Measurements from ENCODE around the gene IGLL5. TPM values are rescaled to one million over a fixed set of nuclear protein-coding genes. Genes with fewer than 3 reads are reported as not detected.

IGLL5 gene
- total RNA-seq, 1 donor, result 2.0 TPM

DNA sequence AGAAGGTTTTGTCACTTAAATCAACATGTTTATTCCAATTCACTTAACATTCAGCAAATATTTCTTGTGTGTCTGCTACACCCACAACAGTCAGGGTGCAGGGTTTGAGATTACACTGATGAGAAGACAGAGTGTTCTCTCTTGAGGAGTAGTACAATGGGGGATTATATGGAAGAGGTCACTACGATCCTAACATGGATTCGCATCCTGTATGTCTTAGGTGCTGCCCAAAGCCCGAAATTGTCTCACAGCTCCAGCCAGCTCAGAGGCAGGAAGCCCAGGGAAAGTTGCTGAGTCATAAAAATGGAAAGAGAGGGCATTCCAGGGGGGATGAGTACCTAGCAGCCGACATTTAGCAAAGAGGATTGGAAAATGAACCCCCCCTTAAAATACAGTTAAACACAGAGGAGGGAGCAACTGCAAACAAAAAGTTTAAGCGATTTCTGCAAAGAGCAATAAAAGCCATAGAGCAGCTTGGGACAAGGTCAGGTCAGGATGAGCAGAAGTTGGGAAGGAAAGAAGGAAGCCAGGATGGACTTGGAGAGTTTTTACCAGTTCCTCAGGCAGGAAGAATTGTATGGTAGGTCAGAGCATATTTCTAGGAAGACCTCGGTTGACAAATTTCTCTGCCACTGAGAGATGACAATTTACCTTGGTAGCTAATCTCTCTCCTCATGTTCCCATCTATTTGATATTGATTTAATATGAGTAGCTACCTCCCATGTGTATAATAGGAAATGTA, 49.5 kb downstream of the IGLL5 start:
- Histone ChIP-seq H3K4me1 (ENCODE audit: insufficient read depth, low read length) (peaks cover 82% of the 10 kb centered on the region), H3K27me3 (ENCODE audit: insufficient read depth, low read length) (no peaks in the 10 kb centered on the region), H3K4me3 (ENCODE audit: low read length) (no peak overlapping the region), H3K9me3 (ENCODE audit: low read depth, low read length) (no peaks in the 10 kb centered on the region)

GRCh38 chr22:22937894-22938480, 50.4 kb downstream of the IGLL5 start:
- peaks cover 82% of the 10 kb centered on the region for H3K4me1 ChIP-seq (ENCODE audit: insufficient read depth, low read length)
- no peaks in the 10 kb centered on the region for H3K27me3 ChIP-seq (ENCODE audit: insufficient read depth, low read length)
- no peaks in the 10 kb centered on the region for H3K9me3 ChIP-seq (ENCODE audit: low read depth, low read length)
- no peak overlapping the region for H3K4me3 ChIP-seq (ENCODE audit: low read length)

DNA sequence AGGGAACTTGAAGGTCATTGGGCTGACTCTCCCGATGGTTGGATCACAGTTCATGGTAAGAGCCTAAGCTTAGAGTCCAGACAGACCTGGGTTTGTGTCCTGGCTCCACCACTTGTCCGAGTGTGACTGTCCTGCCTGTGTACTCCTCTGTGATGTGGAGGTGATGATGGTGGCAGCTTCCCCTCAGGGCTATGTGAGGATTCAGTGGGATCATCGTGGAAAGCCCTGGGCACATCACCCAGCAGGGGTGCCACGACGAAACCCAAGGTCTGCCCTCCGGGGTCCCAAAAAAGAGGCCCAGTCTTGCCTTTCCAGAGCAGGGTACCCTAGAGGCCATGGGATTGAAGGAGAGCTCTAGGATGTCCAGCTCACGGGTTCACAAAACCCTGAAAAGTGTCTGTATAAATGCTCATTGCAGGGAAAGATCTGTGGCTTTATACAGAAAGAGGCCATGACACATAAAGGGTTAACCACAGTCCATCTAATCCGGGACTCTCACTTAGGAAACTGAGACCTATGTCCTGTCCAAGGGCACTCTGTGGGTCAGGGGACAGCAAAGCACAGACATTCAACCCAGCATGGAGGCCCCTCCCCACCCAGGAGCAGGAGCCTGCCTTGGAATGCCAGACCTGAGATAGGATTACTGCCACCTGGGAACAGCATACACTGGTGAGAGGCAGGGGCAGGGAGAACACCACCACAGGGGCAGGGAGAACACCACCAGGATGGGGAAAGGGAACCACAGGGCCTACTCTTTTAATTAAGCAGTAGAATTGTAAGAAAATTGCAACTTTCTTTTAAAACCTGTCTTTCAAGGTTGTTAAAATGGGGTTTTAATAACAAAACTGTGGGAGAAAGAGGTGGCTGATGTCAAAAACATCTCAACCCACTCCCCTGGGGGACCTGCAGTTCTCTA, 51.3 kb downstream of the IGLL5 start:
- peaks cover 79% of the 10 kb centered on the region for H3K4me1 ChIP-seq (ENCODE audit: insufficient read depth, low read length)
- no peak overlapping the region for H3K4me3 ChIP-seq (ENCODE audit: low read length)
- no peaks in the 10 kb centered on the region for H3K9me3 ChIP-seq (ENCODE audit: low read depth, low read length)
- H3K27me3 ChIP-seq (ENCODE audit: insufficient read depth, low read length), result no peaks in the 10 kb centered on the region

DNA sequence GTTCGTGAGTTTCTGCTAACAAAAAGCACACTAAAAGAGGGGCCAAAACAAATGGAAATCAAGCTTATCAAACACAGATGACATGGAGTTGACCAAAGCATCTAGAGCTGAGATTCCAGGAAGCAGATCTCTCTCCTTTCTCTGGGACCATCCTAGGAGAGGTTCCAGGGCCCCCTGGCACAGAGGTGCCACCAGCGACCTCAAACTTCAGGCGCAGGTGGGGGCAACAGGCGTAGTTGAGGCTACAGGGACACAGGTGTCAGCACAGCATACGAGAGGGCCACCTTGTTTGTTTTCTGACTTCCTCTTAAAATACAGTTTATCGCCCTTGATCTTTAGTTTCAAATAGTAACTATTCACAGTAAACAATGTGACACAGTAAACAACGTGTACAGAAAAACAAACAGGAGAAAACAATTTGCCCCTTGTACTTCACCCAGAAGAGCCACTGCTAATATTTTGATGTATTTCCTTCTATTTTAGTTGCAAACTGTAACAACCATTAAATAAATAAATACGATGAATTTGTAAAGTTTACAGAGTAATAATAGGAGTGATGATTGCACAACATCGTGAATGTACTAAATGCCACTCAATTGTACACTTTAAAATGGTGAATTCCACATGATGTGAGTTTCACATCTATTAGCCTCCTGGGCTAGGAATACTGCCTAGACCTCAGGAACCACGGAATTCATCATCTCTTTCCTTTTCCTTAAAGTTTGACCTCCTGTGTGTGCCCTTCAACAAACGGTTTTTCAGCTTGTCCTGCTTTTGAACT, 52.2 kb downstream of the IGLL5 start:
- no peak overlapping the region for H3K4me3 ChIP-seq (ENCODE audit: low read length)
- peaks cover 72% of the 10 kb centered on the region for H3K4me1 ChIP-seq (ENCODE audit: insufficient read depth, low read length)
- no peaks in the 10 kb centered on the region for H3K9me3 ChIP-seq (ENCODE audit: low read depth, low read length)
- H3K27me3 ChIP-seq (ENCODE audit: insufficient read depth, low read length), result no peaks in the 10 kb centered on the region

DNA sequence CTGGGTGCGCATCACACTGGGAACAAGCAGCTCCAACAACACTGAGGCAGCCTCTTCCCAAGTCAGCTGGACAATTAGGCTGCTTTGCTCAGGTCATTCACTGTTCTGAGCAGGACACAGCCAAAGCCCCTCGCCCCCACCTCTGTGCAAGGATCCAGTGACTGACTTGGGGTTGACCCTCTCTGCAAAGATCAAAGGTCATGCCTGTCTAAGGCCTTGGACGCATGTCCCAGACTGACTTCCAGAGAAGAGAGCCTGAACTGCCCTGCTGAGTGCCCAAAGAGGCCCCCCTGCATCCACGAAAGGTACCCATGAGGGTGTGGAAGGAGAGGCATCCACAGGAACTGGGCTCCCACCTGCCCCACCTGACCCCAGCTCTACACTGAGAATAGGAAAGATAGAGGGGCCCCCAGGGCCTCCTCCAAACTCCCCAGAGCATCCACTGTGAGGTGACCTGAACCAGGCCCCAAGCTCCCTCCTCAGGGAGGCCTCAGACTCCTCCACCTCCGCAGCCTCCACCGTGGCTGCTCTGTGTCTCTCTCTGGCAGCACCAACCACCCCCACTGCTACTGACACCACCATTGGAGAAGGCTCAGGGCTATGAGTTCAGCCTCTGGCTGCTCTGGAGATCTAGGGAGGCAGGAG, 53.5 kb downstream of the IGLL5 start:
- Histone ChIP-seq H3K9me3 (ENCODE audit: low read depth, low read length) (no peaks in the 10 kb centered on the region), H3K4me1 (ENCODE audit: insufficient read depth, low read length) (peaks cover 73% of the 10 kb centered on the region)

DNA sequence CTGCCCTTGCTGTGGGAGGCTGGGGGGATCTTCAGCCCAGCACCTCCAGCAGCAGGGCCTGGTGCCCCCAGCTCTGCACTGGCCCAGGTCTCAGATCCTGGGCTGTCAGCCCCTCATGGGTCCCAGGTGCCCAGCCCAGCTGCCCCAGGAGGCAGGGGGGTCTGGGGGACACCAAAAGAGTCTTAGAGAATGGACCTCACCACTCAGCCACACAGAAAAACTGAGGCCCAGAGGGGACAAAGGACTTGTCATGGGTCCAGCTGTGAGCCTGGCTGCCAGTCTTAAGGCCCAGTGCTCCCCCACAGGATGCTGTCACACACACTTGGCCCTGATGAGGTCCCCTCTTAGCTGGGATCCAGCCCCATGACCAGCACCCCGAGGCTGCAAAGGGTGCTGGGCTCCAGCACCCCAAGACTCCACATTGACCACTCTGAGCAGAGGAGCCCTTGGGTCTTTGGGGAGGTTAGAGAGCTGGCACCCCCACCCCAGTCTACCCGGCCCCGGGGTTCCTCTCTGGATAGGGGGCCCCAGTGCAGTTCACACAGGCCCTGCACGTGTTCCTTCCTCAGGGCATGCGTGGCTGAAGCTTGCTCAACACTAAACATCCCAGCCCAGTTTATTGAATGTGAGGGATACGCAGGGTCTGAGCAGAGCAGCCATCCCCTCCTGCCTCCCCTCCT, 54.4 kb downstream of the IGLL5 start:
- H3K4me1 ChIP-seq (ENCODE audit: insufficient read depth, low read length), result peaks cover 74% of the 10 kb centered on the region
- no peaks in the 10 kb centered on the region for H3K9me3 ChIP-seq (ENCODE audit: low read depth, low read length)
- no peaks in the 10 kb centered on the region for H3K27me3 ChIP-seq (ENCODE audit: insufficient read depth, low read length)
- H3K4me3 ChIP-seq (ENCODE audit: low read length), result no peak overlapping the region

More for the DNA sequence above, 53.5 kb downstream of the IGLL5 start:
- no peaks in the 10 kb centered on the region for H3K27me3 ChIP-seq (ENCODE audit: insufficient read depth, low read length)
- no peak overlapping the region for H3K4me3 ChIP-seq (ENCODE audit: low read length)

- H3K4me1 ChIP-seq (ENCODE audit: insufficient read depth, low read length), result peaks cover 79% of the 10 kb centered on the region
- H3K4me3 ChIP-seq (ENCODE audit: low read length), result no peak overlapping the region
- no peaks in the 10 kb centered on the region for H3K27me3 ChIP-seq (ENCODE audit: insufficient read depth, low read length)
- no peaks in the 10 kb centered on the region for H3K9me3 ChIP-seq (ENCODE audit: low read depth, low read length)
Observed at GRCh38 chr22:22942511-22943329, 55.1 kb downstream of the IGLL5 start.

DNA sequence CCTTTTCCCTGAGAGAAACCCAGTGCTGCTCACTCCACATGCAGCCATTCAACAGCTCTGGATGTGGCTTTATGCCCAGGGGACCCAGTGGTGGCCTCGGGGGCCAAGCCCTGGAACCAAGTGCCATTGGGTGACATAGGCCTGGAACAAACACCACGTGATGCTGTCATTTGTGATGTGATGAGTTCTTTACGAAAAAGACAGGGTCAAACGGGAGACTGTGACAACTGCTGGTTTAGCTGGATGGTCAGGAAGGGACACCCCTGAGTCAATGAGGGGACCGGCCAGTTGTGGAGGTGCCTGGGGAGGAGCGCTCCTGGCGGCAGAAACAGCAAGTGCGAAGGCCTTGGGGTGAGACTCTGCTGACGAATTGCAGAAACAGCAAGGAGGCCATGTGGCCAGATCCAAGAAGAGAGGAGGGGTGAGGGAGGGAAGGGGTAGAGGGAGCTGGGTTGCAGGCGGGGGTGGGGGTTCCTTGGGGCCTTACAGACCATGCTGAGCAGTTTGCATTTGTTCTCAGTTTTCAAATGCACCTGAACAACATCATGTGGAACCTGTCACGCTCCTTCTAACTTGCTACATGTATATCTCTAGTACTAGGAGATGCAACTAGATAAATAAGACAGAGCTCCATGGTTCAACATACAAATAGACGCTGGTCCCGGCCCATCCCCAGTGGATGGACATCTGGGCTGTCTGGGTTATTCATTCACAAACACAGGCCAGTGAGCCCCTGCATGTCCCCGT, 56.1 kb downstream of the IGLL5 start:
- Histone ChIP-seq H3K9me3 (ENCODE audit: low read depth, low read length) (no peaks in the 10 kb centered on the region), H3K27me3 (ENCODE audit: insufficient read depth, low read length) (no peaks in the 10 kb centered on the region), H3K4me1 (ENCODE audit: insufficient read depth, low read length) (peaks cover 81% of the 10 kb centered on the region), H3K4me3 (ENCODE audit: low read length) (no peak overlapping the region)

- H3K4me3 ChIP-seq (ENCODE audit: low read length), result no peak overlapping the region
- no peaks in the 10 kb centered on the region for H3K27me3 ChIP-seq (ENCODE audit: insufficient read depth, low read length)
- peaks cover 81% of the 10 kb centered on the region for H3K4me1 ChIP-seq (ENCODE audit: insufficient read depth, low read length)
- no peaks in the 10 kb centered on the region for H3K9me3 ChIP-seq (ENCODE audit: low read depth, low read length)
Observed at GRCh38 chr22:22944268-22944985, 56.8 kb downstream of the IGLL5 start.

DNA sequence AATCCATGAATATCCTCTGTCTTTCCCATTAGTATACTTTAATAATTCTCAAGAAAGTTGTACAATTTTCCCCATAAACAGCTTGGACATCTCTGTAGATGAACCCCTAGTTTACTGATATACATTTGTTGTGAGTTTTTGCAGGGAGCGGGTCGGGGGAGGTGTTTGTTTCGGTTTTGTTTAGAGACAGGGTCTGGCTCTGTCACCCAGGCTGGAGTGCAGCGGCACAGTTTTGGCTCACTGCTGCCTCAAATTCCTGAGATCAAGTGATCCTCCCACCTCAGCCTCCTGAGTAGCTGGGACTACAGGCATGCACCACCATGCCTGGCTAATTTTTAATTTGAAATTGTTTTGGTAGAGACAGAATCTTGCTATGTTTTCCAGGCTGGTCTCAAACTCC, 57.6 kb downstream of the IGLL5 start:
- Histone ChIP-seq H3K9me3 (ENCODE audit: low read depth, low read length) (no peaks in the 10 kb centered on the region), H3K4me1 (ENCODE audit: insufficient read depth, low read length) (peaks cover 78% of the 10 kb centered on the region), H3K27me3 (ENCODE audit: insufficient read depth, low read length) (no peaks in the 10 kb centered on the region), H3K4me3 (ENCODE audit: low read length) (no peak overlapping the region)
